ENCODE results near the gene COMMD1.

- TF ChIP-seq POLR2AphosphoS5 (IDR thresholded peaks at IDR 0.05; ENCODE audit: insufficient read depth, low read depth, low read length) = no peak
- no peak for TF ChIP-seq FOS (IDR thresholded peaks at IDR 0.05; ENCODE audit: borderline replicate concordance, insufficient read depth, low read length)
- TF ChIP-seq, protein P1, sequence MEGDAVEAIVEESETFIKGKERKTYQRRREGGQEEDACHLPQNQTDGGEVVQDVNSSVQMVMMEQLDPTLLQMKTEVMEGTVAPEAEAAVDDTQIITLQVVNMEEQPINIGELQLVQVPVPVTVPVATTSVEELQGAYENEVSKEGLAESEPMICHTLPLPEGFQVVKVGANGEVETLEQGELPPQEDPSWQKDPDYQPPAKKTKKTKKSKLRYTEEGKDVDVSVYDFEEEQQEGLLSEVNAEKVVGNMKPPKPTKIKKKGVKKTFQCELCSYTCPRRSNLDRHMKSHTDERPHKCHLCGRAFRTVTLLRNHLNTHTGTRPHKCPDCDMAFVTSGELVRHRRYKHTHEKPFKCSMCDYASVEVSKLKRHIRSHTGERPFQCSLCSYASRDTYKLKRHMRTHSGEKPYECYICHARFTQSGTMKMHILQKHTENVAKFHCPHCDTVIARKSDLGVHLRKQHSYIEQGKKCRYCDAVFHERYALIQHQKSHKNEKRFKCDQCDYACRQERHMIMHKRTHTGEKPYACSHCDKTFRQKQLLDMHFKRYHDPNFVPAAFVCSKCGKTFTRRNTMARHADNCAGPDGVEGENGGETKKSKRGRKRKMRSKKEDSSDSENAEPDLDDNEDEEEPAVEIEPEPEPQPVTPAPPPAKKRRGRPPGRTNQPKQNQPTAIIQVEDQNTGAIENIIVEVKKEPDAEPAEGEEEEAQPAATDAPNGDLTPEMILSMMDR (IDR thresholded peaks at IDR 0.05; ENCODE audit: extremely low read depth in 1 of 2, insufficient read depth in 1 of 2, low read depth in 1 of 2, low read length in 2 of 2) = no peak
- no peak for TF ChIP-seq EZH2 (IDR thresholded peaks at IDR 0.05; ENCODE audit: borderline replicate concordance, low read depth, low read length, severe bottlenecking)
- TF ChIP-seq JUN (IDR thresholded peaks at IDR 0.05; ENCODE audit: borderline replicate concordance, insufficient read depth, insufficient read length, low read depth) = no peak
- TF ChIP-seq MYC (IDR thresholded peaks at IDR 0.05; ENCODE audit: low read depth, low read length) = no peak
- TF ChIP-seq POLR2A (IDR thresholded peaks at IDR 0.05; ENCODE audit: low read depth, low read length) = no peak
These were observed 130.8 kb downstream of the COMMD1 start for GRCh38 chr2:62036229-62036628.
